Endometrium (tissue), 2 donors: Measurements from ENCODE around the gene PRKN.

Source experiments
- FAIRE-seq: peaks from 2 replicates; lab custom pipeline; 2012; peaks lifted over from hg19 to GRCh38; lab: Jason Lieb, UNC
- donor health status: control.
- donor health status: control.

PRKN gene

DNA sequence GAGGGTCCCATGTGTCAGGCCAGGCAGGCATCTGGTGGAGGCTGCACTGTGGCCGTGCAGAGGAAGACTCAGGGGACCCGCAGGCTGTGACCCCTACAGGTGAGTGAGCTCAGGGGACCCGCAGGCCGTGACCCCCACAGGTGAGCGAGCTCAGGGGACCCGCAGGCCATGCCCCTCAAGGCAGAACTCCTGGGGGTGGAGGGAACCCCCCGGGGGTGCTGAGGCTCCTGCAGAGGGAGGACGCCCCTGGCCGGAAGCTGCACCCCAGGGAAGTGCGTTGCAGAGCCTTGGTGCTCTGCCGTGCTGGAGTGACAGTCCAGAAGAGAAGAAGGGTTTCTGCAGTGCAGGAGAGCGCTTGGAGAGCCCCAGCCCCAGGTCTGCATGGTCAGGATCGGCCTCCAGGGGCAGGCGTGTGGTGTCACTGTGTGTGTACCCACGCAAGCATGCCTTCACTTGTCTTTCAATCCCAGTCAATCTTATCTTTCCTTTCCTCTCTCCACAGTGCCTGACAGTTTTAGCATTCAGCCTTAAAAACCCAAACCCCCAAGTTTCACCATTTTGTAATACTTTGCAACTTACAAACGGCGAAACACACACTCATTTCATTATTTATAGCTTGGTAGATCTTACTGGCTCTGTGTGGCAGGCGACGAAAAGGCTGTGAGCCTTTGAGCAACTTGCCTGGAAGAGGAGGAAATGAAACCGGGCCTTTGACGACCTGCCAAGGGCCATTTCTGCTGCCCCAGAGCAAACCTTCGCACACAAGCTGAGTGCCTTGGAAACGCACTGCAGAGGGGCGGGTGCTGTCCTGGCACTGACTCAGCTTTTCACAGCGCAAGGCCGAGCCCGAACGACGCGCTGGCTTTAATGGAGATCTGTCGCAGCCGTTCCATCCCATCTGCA, 1352.3 kb downstream of the PRKN start:
- FAIRE-seq: no peak

DNA sequence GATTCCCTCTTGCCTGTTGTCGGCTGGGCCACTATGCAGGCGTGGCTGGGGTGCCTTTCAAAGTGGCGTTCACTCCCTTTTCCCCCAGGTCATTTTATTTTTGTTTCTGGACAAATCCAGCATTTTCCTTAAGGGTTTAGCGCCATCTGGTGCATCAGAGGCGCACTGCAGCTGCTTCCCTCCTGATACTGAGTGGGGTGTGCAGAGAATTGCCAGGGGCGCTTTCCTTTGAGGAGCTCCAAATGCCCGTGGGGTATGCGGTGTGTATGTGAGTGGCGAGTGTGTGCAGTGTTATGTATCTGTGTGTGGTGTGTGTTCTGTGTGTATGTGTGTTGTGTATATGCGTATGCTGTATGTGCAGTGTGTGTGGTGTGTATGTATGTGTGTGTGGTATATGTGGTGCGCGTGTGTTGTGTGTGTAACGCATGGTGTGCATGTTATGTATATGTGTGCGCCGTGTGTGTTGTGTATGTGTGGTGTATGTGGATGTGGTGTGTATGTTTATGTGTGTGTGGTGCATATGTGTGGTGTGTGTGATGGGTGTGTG, 1353.6 kb downstream of the PRKN start:
- no peak for FAIRE-seq

DNA sequence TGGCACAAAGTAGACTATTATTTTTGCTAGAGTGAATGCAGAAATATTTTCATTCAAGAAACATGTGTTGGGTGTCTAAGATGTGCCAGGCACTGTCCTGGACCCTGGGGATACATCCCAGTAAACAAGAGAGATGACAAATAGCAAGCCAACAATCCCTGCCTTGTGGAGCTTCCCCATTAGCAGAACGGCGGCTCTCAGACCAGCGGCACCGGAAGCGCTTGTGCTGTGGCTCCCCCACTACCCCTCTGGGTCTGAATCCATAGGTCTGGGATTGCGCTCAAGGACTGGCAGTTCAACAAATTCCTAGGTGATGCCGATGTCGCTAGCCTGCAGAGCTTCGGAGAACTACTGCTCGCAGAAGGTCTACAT, 1355.2 kb downstream of the PRKN start:
- FAIRE-seq: no peak

DNA sequence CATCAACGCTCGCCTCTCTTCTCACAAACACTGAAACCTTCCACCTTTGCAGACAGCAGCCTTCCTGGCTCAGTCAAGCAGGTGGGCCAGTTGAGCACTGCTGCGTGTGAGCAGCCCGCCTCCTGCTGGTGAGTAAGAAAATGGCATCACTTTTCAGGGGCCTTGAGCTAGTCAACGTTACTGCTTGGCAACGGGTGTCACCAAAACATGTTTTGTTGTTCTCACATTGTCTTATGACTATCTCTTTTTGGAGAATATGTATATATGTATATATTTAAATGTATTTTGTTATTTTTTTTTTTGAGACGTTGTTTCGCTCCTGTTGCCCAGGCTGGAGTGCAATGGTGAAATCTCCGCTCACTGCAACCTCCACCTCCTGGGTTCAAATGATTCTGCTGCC, 1356.7 kb downstream of the PRKN start:
- FAIRE-seq: peak; percentile 55

DNA sequence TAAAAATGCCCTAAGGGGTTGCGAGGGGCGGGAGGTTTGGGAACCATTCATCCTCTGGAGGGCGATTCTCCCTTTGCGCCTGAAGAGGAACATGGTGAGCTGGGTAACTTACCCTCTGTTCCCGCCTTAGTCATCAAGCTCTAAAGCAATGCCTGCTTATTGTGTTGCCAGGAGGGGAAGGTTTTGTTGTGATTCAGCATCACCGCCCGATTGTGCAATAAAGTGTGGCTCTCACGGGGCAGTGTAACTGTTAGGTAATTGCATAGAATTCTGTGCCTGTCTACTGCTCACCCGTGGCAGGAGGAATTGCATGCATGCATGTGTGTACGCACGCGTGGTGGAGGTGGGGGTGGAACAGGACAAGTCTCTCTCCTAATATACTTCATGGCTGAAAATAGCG, 1358.2 kb downstream of the PRKN start:
- no peak for FAIRE-seq

GRCh38 chr6:161368514-161368913, 1359.1 kb downstream of the PRKN start:
- no peak for FAIRE-seq

DNA sequence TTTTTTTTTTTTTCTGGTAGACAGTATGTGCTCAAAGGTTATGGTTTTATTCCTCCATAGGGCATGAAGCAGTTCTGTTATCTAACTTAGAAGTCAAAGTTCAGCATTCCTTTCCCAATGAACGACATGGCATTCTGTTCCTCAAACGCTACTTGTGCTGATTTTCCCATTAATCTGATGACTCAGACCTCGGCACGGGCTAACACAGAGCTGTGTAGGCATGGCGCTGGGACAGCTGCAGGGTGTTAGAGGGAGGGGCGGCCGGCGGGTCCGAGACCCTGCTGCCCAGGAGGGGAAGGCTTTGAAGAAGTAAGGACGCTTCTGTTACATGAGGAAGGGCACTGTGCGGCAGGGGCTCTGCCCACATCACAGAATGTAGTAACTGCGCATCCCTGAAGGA, 1360.1 kb downstream of the PRKN start:
- FAIRE-seq: no peak

GRCh38 chr6:161366301-161366923, 1361.2 kb downstream of the PRKN start:
- no peak for FAIRE-seq

GRCh38 chr6:161365633-161366032, 1361.9 kb downstream of the PRKN start:
- FAIRE-seq: no peak

GRCh38 chr6:161363286-161363685, 1364.3 kb downstream of the PRKN start:
- FAIRE-seq: no peak

GRCh38 chr6:161362266-161362665, 1365.3 kb downstream of the PRKN start:
- FAIRE-seq: no peak

- FAIRE-seq: no peak
Measured at GRCh38 chr6:161361529-161361928, 1366.0 kb downstream of the PRKN start.

- FAIRE-seq: no peak
Measured at GRCh38 chr6:161360520-161360919, 1367.0 kb downstream of the PRKN start.

DNA sequence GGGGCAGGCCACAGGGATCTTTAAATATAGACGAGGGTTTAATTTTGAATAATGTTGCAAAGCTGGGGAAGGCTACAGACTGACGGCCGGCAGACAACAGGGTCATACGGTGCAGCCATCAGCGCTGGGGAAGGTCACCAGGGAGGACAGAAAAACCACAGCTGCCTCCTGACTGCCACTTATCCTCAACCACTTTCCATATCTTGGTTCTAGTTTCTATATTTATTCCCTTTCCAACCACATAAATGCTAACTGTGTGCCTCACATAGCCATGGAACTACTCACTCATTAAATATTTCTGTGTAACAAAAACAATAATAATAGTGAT, 1368.0 kb downstream of the PRKN start:
- FAIRE-seq: no peak

DNA sequence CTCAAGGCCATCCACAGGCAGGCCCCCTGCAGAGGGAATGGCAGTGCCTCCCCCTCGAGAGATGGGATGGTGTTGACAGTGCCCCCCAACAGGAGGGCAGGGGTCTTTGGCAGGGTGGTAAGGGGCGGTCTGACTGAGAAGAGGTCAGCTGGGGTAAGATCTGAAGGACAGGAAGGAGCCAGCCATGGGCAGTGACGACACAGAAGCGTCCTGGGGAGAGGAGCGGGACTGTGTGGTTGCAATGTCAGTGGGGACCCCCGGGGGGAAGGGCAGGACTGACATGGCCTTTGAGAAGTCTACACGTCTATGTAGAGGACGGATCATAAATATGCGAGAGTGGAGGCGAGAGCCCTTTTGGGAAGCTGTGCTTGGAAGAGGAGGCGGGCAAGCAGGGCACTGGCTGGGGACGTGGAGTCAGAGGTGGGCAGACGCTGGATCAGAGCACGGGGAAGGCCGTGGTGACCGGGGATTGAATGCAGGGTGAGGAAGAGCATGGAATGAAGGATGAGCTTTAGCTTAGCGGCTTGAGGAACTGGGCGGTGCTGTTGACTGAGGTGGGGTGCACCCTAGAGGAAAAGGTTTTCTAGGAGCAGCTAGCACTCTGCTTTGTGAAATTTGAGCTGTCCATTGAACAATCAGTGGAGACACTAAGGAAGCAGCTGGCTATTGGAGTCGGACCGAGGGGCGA, 1371.3 kb downstream of the PRKN start:
- no peak for FAIRE-seq

DNA sequence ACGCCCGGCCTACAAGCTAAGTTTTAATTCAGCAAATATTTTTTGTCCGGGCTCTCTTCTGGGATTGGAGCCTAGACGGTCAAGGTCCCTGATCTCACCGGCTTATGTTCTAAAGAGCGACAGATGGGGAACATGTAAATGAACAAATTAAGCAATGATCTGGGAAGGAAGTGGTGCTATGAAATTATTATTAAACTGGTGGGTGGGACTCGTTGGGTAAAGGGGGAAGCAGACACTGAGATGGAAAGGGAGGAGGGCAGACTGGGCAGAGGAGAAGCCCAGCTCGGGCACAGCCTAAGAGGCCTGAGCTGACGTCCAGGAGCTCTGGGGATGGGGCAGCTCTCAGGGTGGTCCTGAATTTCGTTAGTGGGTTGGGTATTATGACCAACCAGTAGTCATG, 1371.9 kb downstream of the PRKN start:
- FAIRE-seq: no peak

GRCh38 chr6:161354956-161355355, 1372.6 kb downstream of the PRKN start:
- FAIRE-seq: no peak

DNA sequence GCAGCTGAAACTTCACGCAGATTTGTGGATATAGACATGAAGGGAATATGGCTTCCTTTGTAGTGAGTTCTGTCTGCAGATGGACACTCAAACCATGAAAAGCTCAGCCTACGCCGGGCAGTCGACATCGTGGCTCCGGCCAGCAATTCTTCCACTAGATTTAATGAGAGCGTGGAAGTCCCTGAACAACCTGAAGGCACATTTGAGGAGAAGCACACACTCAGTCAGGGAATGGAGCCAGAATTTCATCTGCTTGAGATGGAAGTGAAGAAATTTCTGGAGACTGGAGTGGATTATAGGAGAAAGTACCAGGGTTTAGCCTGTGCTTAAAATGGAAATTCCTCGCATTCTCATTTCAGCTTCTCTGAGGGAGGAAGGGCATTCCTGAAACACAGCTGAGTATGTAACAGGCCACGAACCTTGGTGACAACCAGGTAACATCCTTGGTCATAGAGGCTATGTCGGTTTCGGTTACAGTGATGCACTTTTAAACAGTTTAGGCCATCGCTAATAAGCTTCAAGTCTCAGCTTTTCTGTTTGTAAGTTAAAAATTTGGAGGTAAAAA, 1373.2 kb downstream of the PRKN start:
- FAIRE-seq: no peak

GRCh38 chr6:161353208-161353613, 1374.4 kb downstream of the PRKN start:
- no peak for FAIRE-seq

GRCh38 chr6:161351858-161352257, 1375.7 kb downstream of the PRKN start:
- FAIRE-seq: no peak

- FAIRE-seq: no peak
Measured at GRCh38 chr6:161349886-161350285, 1377.7 kb downstream of the PRKN start.

- no peak for FAIRE-seq
Measured at GRCh38 chr6:161348628-161348994, 1379.0 kb downstream of the PRKN start.
